Measurements from ENCODE around the gene PRTN3. TPM values are rescaled to one million over a fixed set of nuclear protein-coding genes. Genes with fewer than 3 reads are reported as not detected.
A peak's percentile ranks its signal among the peaks of the same experiment; 100 is the strongest.

Gene PRTN3
- total RNA-seq, 4 donors from 2014 or later: not detected

- TF ChIP-seq CTCF (IDR thresholded peaks at IDR 0.05) (no peak), POLR2AphosphoS5 (IDR thresholded peaks at IDR 0.05) (no peak), EP300 (IDR thresholded peaks at IDR 0.05) (no peak), POLR2A (IDR thresholded peaks at IDR 0.05) (no peak)
- DNase-seq (ENCODE audit: low spot score in 2 of 2): no peak
- Histone ChIP-seq H3K4me1 (no peaks in the 10 kb centered on the region), H3K36me3 (peaks cover 49% of the 10 kb centered on the region), H3K27me3 (no peaks in the 10 kb centered on the region), H3K27ac (no peak overlapping the region), H3K9me3 (no peaks in the 10 kb centered on the region), H3K4me3 (no peak overlapping the region)
- 92% methylated on average over 32 of the region's 87 CpGs for WGBS
Observed at GRCh38 chr19:813219-814151, 27.3 kb upstream of the PRTN3 start.

- TF ChIP-seq EP300 (IDR thresholded peaks at IDR 0.05): no peak
- no peak for TF ChIP-seq CTCF (IDR thresholded peaks at IDR 0.05)
- no peak for TF ChIP-seq POLR2AphosphoS5 (IDR thresholded peaks at IDR 0.05)
- no peak for TF ChIP-seq POLR2A (IDR thresholded peaks at IDR 0.05)
- peak in 1 of 2 donors; percentile 79 for DNase-seq (ENCODE audit: low spot score in 2 of 2)
- H3K4me1 ChIP-seq: no peaks in the 10 kb centered on the region
- H3K36me3 ChIP-seq: peaks cover 40% of the 10 kb centered on the region
- 93% methylated on average over 34 of the region's 49 CpGs for WGBS
- no peaks in the 10 kb centered on the region for H3K9me3 ChIP-seq
- H3K27ac ChIP-seq: no peak overlapping the region
- no peaks in the 10 kb centered on the region for H3K27me3 ChIP-seq
- no peak overlapping the region for H3K4me3 ChIP-seq
Observed at GRCh38 chr19:814152-815078, 26.4 kb upstream of the PRTN3 start.

- Histone ChIP-seq H3K4me1 (no peaks in the 10 kb centered on the region), H3K36me3 (peaks cover 32% of the 10 kb centered on the region), H3K4me3 (no peak overlapping the region), H3K27ac (no peak overlapping the region), H3K9me3 (no peaks in the 10 kb centered on the region), H3K27me3 (no peaks in the 10 kb centered on the region)
- peak in 1 of 2 donors; percentile 78 for DNase-seq (ENCODE audit: low spot score in 2 of 2)
- 89% methylated on average over 20 of the region's 47 CpGs for WGBS
- TF ChIP-seq EP300 (IDR thresholded peaks at IDR 0.05): no peak
- no peak for TF ChIP-seq POLR2AphosphoS5 (IDR thresholded peaks at IDR 0.05)
- no peak for TF ChIP-seq CTCF (IDR thresholded peaks at IDR 0.05)
- TF ChIP-seq POLR2A (IDR thresholded peaks at IDR 0.05): no peak
Observed at GRCh38 chr19:815079-815774, 25.6 kb upstream of the PRTN3 start.

GRCh38 chr19:815775-816499 lies 24.9 kb upstream of the PRTN3 start:
- Histone ChIP-seq H3K27me3 (peaks cover 2% of the 10 kb centered on the region), H3K4me1 (no peaks in the 10 kb centered on the region), H3K9me3 (no peaks in the 10 kb centered on the region), H3K4me3 (no peak overlapping the region), H3K36me3 (peaks cover 25% of the 10 kb centered on the region), H3K27ac (no peak overlapping the region)
- TF ChIP-seq POLR2AphosphoS5 (IDR thresholded peaks at IDR 0.05) (no peak), EP300 (IDR thresholded peaks at IDR 0.05) (no peak), POLR2A (IDR thresholded peaks at IDR 0.05) (no peak), CTCF (IDR thresholded peaks at IDR 0.05) (no peak)
- 93% methylated on average over 13 of the region's 13 CpGs for WGBS
- DNase-seq (ENCODE audit: low spot score in 2 of 2): no peak

Data from suprapubic skin (tissue), 4 donors.